Neural cell (in vitro differentiated cells): ENCODE data around the gene RDH16.

ENCODE experiments used
- CTCF ChIP-seq: fragments of 450-650 bp; IDR thresholded peaks from 2 replicates; pipeline ENCODE4 v1.5.1; 2014; ENCODE audit warnings: antibody characterized with exemption, mild to moderate bottlenecking, moderate library complexity; ENCODE audit not compliant: poor library complexity, severe bottlenecking
- EP300 ChIP-seq: fragments of 450-650 bp; conservative IDR thresholded peaks from 2 replicates; pipeline ENCODE4 v1.6.1; 2014; ENCODE audit warnings: antibody characterized with exemption, mild to moderate bottlenecking, moderate library complexity; ENCODE audit not compliant: poor library complexity, severe bottlenecking
- EZH2 ChIP-seq: fragments of 200-600, 300-800 bp; shearing (Covaris generic), sonication (generic); IDR thresholded peaks from 2 replicates; pipeline ENCODE4 v1.6.1; 2014; ENCODE audit warnings: antibody characterized with exemption, low read length, borderline replicate concordance, mild to moderate bottlenecking; ENCODE audit not compliant: insufficient read depth, poor library complexity, severe bottlenecking
- MXI1 ChIP-seq: fragments of 450-650 bp; conservative IDR thresholded peaks from 2 replicates; pipeline ENCODE4 v1.6.1; 2014; ENCODE audit warnings: antibody characterized with exemption, mild to moderate bottlenecking; ENCODE audit not compliant: poor library complexity, severe bottlenecking
- POLR2AphosphoS5 ChIP-seq: IDR thresholded peaks from 2 replicates; pipeline ENCODE4 v1.6.1; 2012
- RAD21 ChIP-seq: fragments of 450-650 bp; conservative IDR thresholded peaks from 2 replicates; pipeline ENCODE4 v1.6.1; 2014; ENCODE audit warnings: antibody characterized with exemption, mild to moderate bottlenecking, moderate library complexity
- REST ChIP-seq: IDR thresholded peaks from 2 replicates; pipeline ENCODE4 v1.6.1; 2012; ENCODE audit warnings: borderline replicate concordance

- TF ChIP-seq CTCF: no peak
- TF ChIP-seq REST: no peak
- no peak for TF ChIP-seq POLR2AphosphoS5
- no peak for TF ChIP-seq EP300
- TF ChIP-seq MXI1: no peak
- no peak for TF ChIP-seq EZH2
- TF ChIP-seq RAD21: no peak
Observed at GRCh38 chr12:56983386-56983785, 26.0 kb upstream of the RDH16 start.
